Temporal lobe (tissue), 2 donors: ENCODE measurements around the gene NOSIP. TPM values are rescaled to one million over a fixed set of nuclear protein-coding genes. Genes with fewer than 3 reads are reported as not detected.

Experiments
- small RNA-seq: library from RNA; depleted of rRNA; stranded (forward); fragments of <200 nt; gene quantifications from one replicate; pipeline ENCODE3, GENCODE V24; 2014; ENCODE audit warnings: low replicate concordance
- total RNA-seq: library from RNA; depleted of rRNA; stranded (reverse); fragments of >200 nt; gene quantifications from one replicate; pipeline ENCODE4 v1.2.3, GENCODE V29; 2014

The NOSIP gene
- total RNA-seq, 1 donor from 2014 or later, result 21.4 TPM

Small RNA genes lying within 50 kb of the gene (small RNA-seq; reads per million reads assigned to genes)
- gene RF00019, result not detected

Other genes with a start within 250 kb of the NOSIP start
- gene CD37, start 245.2 kb downstream of the NOSIP start, total RNA-seq, result 3.4 TPM
- 5.7 TPM for gene TEAD2, start 218.1 kb downstream of the NOSIP start, total RNA-seq
- gene DKKL1, start 216.7 kb downstream of the NOSIP start, total RNA-seq, result not detected
- gene KASH5, start 192.3 kb downstream of the NOSIP start, total RNA-seq, result not detected
- not detected for gene PTH2, start 157.1 kb downstream of the NOSIP start, total RNA-seq
- gene GFY, start 155.2 kb downstream of the NOSIP start, total RNA-seq, result 0.25 TPM
- 33.4 TPM for gene SLC17A7, start 139.0 kb downstream of the NOSIP start, total RNA-seq
- 49.9 TPM for gene PIH1D1, start 128.7 kb downstream of the NOSIP start, total RNA-seq
- 4.4 TPM for gene ALDH16A1, start 127.3 kb downstream of the NOSIP start, total RNA-seq
- gene FLT3LG, start 106.3 kb downstream of the NOSIP start, total RNA-seq, result 0.25 TPM
- gene RPL13A, start 92.9 kb downstream of the NOSIP start, total RNA-seq, result 1,467 TPM
- 4,583 TPM for gene RPS11, start 84.1 kb downstream of the NOSIP start, total RNA-seq
- 16.2 TPM for gene FCGRT, start 67.9 kb downstream of the NOSIP start, total RNA-seq
- 2.5 TPM for gene RCN3, start 52.6 kb downstream of the NOSIP start, total RNA-seq
- 0.25 TPM for gene PRRG2, start 760 bp upstream of the NOSIP start, total RNA-seq
- 7.9 TPM for gene PRR12, start 10.6 kb upstream of the NOSIP start, total RNA-seq
- gene RRAS, start 59.6 kb upstream of the NOSIP start, total RNA-seq, result 0.98 TPM
- gene SCAF1, start 61.7 kb upstream of the NOSIP start, total RNA-seq, result 17.0 TPM
- gene IRF3, start 85.3 kb upstream of the NOSIP start, total RNA-seq, result 13.8 TPM
- gene BCL2L12, start 85.4 kb upstream of the NOSIP start, total RNA-seq, result 0.25 TPM
- gene PRMT1, start 96.7 kb upstream of the NOSIP start, total RNA-seq, result 160 TPM
- gene ADM5, start 109.0 kb upstream of the NOSIP start, total RNA-seq, result 0.49 TPM
- 40.6 TPM for gene CPT1C, start 110.6 kb upstream of the NOSIP start, total RNA-seq
- not detected for gene TSKS, start 182.8 kb upstream of the NOSIP start, total RNA-seq
- 44.5 TPM for gene AP2A1, start 186.4 kb upstream of the NOSIP start, total RNA-seq
- 9.8 TPM for gene FUZ, start 232.7 kb upstream of the NOSIP start, total RNA-seq
- 19.2 TPM for gene MED25, start 237.7 kb upstream of the NOSIP start, total RNA-seq